Stimulated activated CD4-positive, alpha-beta T cell treated with anti-CD3 and anti-CD28 coated beads, TNF-alpha, amount 100 ng/mL, for 24 hours (primary cell): ENCODE results near the gene HYAL3.

Source experiments
- DNase-seq, 3 experiments: peaks; one replicate each; pipeline ENCODE4 v3.0.0-alpha.2; 2020; ENCODE audit warnings: low read depth in 3 of 3

HYAL3 gene

GRCh38 chr3:50298836-50299637, at the start of gene HYAL3, which contains the start of gene NAA80:
Gene HYAL3 (minus strand): TSS chr3:50299405. CDS start chr3:50295602, 3,803 bp downstream.
Gene NAA80 (minus strand): TSS chr3:50299405. CDS start chr3:50297463, 1,942 bp downstream.
- peak; percentile 97 to 100 (median 99) for DNase-seq

- peak; percentile 45 to 68 (median 62) for DNase-seq
Observed at GRCh38 chr3:50347187-50347813, 48.1 kb upstream of the HYAL3 start.

GRCh38 chr3:50345586-50346234, 46.5 kb upstream of the HYAL3 start, which contains the start of gene ZMYND10:
Gene ZMYND10 (minus strand): TSS chr3:50345732. CDS start chr3:50345579, 153 bp downstream.
- peak in 2 of 3 experiments; percentile 53 to 80 for DNase-seq

- no peak for DNase-seq
Observed at GRCh38 chr3:50345008-50345407, 45.8 kb upstream of the HYAL3 start.

GRCh38 chr3:50342813-50343633, 43.8 kb upstream of the HYAL3 start:
- DNase-seq, result no peak

- no peak for DNase-seq
Observed at GRCh38 chr3:50341996-50342650, 42.9 kb upstream of the HYAL3 start.

GRCh38 chr3:50341537-50341936, 42.3 kb upstream of the HYAL3 start:
- DNase-seq, result no peak

- DNase-seq, result peak in 2 of 3 experiments; percentile 59 to 82
Observed at GRCh38 chr3:50340448-50341329, 41.5 kb upstream of the HYAL3 start, which contains the start of gene RASSF1. Gene RASSF1 (minus strand): TSS chr3:50340836. CDS start chr3:50340805, 31 bp downstream.

- no peak for DNase-seq
Observed at GRCh38 chr3:50340147-50340447, 40.9 kb upstream of the HYAL3 start.

- no peak for DNase-seq
Observed at GRCh38 chr3:50339485-50340146, 40.4 kb upstream of the HYAL3 start.

GRCh38 chr3:50338965-50339364, 39.8 kb upstream of the HYAL3 start:
- DNase-seq, result no peak

- DNase-seq, result peak; percentile 94 to 98 (median 96)
Observed at GRCh38 chr3:50337175-50337861, 38.1 kb upstream of the HYAL3 start.

GRCh38 chr3:50336452-50337174, 37.4 kb upstream of the HYAL3 start:
- DNase-seq, result peak in 1 of 3 experiments; percentile 27

- no peak for DNase-seq
Observed at GRCh38 chr3:50334339-50335075, 35.3 kb upstream of the HYAL3 start.

- no peak for DNase-seq
Observed at GRCh38 chr3:50333744-50334328, 34.6 kb upstream of the HYAL3 start.

GRCh38 chr3:50331364-50331907, 32.2 kb upstream of the HYAL3 start:
- no peak for DNase-seq

GRCh38 chr3:50330330-50330729, 31.1 kb upstream of the HYAL3 start:
- DNase-seq, result no peak
